Caki2 (cell line): ENCODE results near the gene PIP5K1B. TPM values are rescaled to one million over a fixed set of nuclear protein-coding genes. Genes with fewer than 3 reads are reported as not detected.

Source experiments
- DNase-seq: peaks from one replicate; pipeline ENCODE4 v3.0.0-alpha.2; 2015; ENCODE audit warnings: low read depth
- in situ Hi-C: cut with HindIII; loops from 2 replicates; pipeline ENCODE4 v1.10.0; 2016; ENCODE audit warnings: low sequenced_read_pairs, low pct_unique_long_range_greater_than_20kb, mixed read lengths
- total RNA-seq: library from RNA; depleted of rRNA; stranded (reverse); fragments of >200 nt; shearing (Covaris generic); gene quantifications from 2 replicates; pipeline ENCODE4 v1.2.3, GENCODE V29; 2014; ENCODE audit warnings: low replicate concordance

The PIP5K1B gene
- total RNA-seq, 1 experiment from 2014 or later, result not detected

GRCh38 chr9:68785965-68786364 is 80.9 kb downstream of the PIP5K1B start:
- no peak for DNase-seq
- in situ Hi-C loops, result no loop called here

GRCh38 chr9:68791169-68791568 is 86.1 kb downstream of the PIP5K1B start:
- in situ Hi-C loops, result no loop called here
- DNase-seq, result no peak

- in situ Hi-C loops, result no loop called here
- no peak for DNase-seq
These were observed 88.7 kb downstream of the PIP5K1B start for GRCh38 chr9:68793605-68794343.

GRCh38 chr9:68794898-68795297 is 89.9 kb downstream of the PIP5K1B start:
- no peak for DNase-seq
- in situ Hi-C loops, result no loop called here

GRCh38 chr9:68795411-68795810 is 90.4 kb downstream of the PIP5K1B start:
- in situ Hi-C loops, result no loop called here
- no peak for DNase-seq

GRCh38 chr9:68797116-68797515 is 92.1 kb downstream of the PIP5K1B start:
- DNase-seq, result no peak
- in situ Hi-C loops, result no loop called here

GRCh38 chr9:68798423-68798822 is 93.4 kb downstream of the PIP5K1B start:
- no peak for DNase-seq
- in situ Hi-C loops, result no loop called here

- no peak for DNase-seq
- in situ Hi-C loops, result no loop called here
These were observed 95.8 kb downstream of the PIP5K1B start for GRCh38 chr9:68800836-68801235.

- in situ Hi-C loops, result no loop called here
- DNase-seq, result no peak
These were observed 97.5 kb downstream of the PIP5K1B start for GRCh38 chr9:68802525-68803015.

- no peak for DNase-seq
- in situ Hi-C loops, result no loop called here
These were observed 100.2 kb downstream of the PIP5K1B start for GRCh38 chr9:68804911-68805889.

- in situ Hi-C loops, result no loop called here
- DNase-seq, result no peak
These were observed 101.0 kb downstream of the PIP5K1B start for GRCh38 chr9:68805890-68806517.

GRCh38 chr9:68808338-68808890 is 103.4 kb downstream of the PIP5K1B start:
- in situ Hi-C loops, result no loop called here
- DNase-seq, result no peak

GRCh38 chr9:68817079-68817875 is 112.2 kb downstream of the PIP5K1B start:
- no peak for DNase-seq

GRCh38 chr9:68819065-68819464 is 114.0 kb downstream of the PIP5K1B start:
- no peak for DNase-seq
- in situ Hi-C loops, result no loop called here

More at GRCh38 chr9:68817079-68817875, 112.2 kb downstream of the PIP5K1B start:
- in situ Hi-C loops, result no loop called here

- in situ Hi-C loops, result no loop called here
- DNase-seq, result no peak
These were observed 116.9 kb downstream of the PIP5K1B start for GRCh38 chr9:68821911-68822310.

- no peak for DNase-seq
- in situ Hi-C loops, result no loop called here
These were observed 117.6 kb downstream of the PIP5K1B start for GRCh38 chr9:68822596-68823165.

GRCh38 chr9:68825762-68826472 is 120.9 kb downstream of the PIP5K1B start:
- in situ Hi-C loops, result no loop called here
- DNase-seq, result no peak
